ENCODE data around the gene SEMA7A.
"Not testable (repeated sequence)": the region's sequence is repeated elsewhere in the genome, so short reads cannot be mapped to it uniquely, and the experiment has no call there.

Gene SEMA7A

GRCh38 chr15:74399511-74400312 lies 34.0 kb downstream of the SEMA7A start:
- no peak for DNase-seq (ENCODE audit: low read depth)

GRCh38 chr15:74399100-74399499 lies 34.7 kb downstream of the SEMA7A start:
- no peak for DNase-seq (ENCODE audit: low read depth)

GRCh38 chr15:74398183-74398582 lies 35.6 kb downstream of the SEMA7A start:
- no peak for DNase-seq (ENCODE audit: low read depth)

- DNase-seq (ENCODE audit: low read depth), result no peak
Observed at GRCh38 chr15:74397239-74398068, 36.3 kb downstream of the SEMA7A start.

GRCh38 chr15:74396445-74397238 lies 37.1 kb downstream of the SEMA7A start:
- no peak for DNase-seq (ENCODE audit: low read depth)

- DNase-seq (ENCODE audit: low read depth), result no peak
Observed at GRCh38 chr15:74396146-74396438, 37.7 kb downstream of the SEMA7A start.

GRCh38 chr15:74395319-74396145 lies 38.2 kb downstream of the SEMA7A start:
- no peak for DNase-seq (ENCODE audit: low read depth)

- no peak for DNase-seq (ENCODE audit: low read depth)
Observed at GRCh38 chr15:74394090-74394846, 39.5 kb downstream of the SEMA7A start.

- no peak for DNase-seq (ENCODE audit: low read depth)
Observed at GRCh38 chr15:74393423-74393822, 40.3 kb downstream of the SEMA7A start.

- DNase-seq (ENCODE audit: low read depth), result no peak
Observed at GRCh38 chr15:74392902-74393301, 40.9 kb downstream of the SEMA7A start.

- no peak for DNase-seq (ENCODE audit: low read depth)
Observed at GRCh38 chr15:74392451-74392830, 41.3 kb downstream of the SEMA7A start.

- DNase-seq (ENCODE audit: low read depth), result no peak
Observed at GRCh38 chr15:74391582-74392450, 41.9 kb downstream of the SEMA7A start.

GRCh38 chr15:74390647-74391288 lies 43.0 kb downstream of the SEMA7A start:
- no peak for DNase-seq (ENCODE audit: low read depth)

GRCh38 chr15:74390049-74390646 lies 43.6 kb downstream of the SEMA7A start:
- DNase-seq (ENCODE audit: low read depth), result not testable (repeated sequence)

GRCh38 chr15:74389241-74390048 lies 44.3 kb downstream of the SEMA7A start:
- no peak for DNase-seq (ENCODE audit: low read depth)

GRCh38 chr15:74388363-74388951 lies 45.3 kb downstream of the SEMA7A start:
- DNase-seq (ENCODE audit: low read depth), result no peak

- DNase-seq (ENCODE audit: low read depth), result no peak
Observed at GRCh38 chr15:74387621-74388362, 46.0 kb downstream of the SEMA7A start.

Data from non-pigmented ciliary epithelial cell (primary cell).